Prostate gland (tissue), 2 donors: ENCODE data around the gene SUN2.

Experiments used
- CTCF ChIP-seq, 4 experiments: fragments of 200-600 bp in 2 of 4; fragments of 450-650 bp in 2 of 4; sonication (generic) in 2 of 4; IDR thresholded peaks; 1 replicate in 3 of 4; 2 replicates in 1 of 4; pipeline ENCODE4 v1.5.1; 2016 to 2019; ENCODE audit warnings: antibody characterized with exemption in 4 of 4, mild to moderate bottlenecking in 2 of 4, moderate library complexity in 2 of 4
- POLR2A ChIP-seq: fragments of 450-650 bp; IDR thresholded peaks from one replicate; pipeline ENCODE4 v1.6.1; 2016; ENCODE audit warnings: antibody characterized with exemption, mild to moderate bottlenecking
- POLR2AphosphoS5 ChIP-seq: sonication (generic); formaldehyde crosslinking; IDR thresholded peaks from one replicate; pipeline ENCODE4 v1.6.1; 2017; ENCODE audit warnings: antibody characterized with exemption

DNA sequence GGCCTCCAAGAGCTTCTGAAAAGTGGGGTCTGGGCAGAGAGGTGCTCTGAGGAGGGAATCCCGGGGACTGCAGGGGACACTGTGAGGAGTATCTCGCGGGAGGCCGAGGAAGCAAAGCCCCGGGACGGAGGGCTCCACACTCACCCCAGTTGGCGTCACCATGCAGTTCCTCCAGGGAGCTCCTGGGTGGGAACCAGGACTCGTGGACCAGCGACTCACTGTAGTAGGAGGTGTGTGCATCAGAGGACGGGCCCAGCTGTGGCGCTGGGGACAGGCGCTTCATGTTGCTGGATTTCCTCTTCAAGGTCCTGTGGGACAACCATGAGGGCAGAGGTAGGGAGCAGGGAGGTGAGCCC is 4.8 kb downstream of the SUN2 start:
- no peak for TF ChIP-seq CTCF (IDR thresholded peaks at IDR 0.05)
- TF ChIP-seq POLR2A, result no peak
- no peak for TF ChIP-seq POLR2AphosphoS5
